ENCODE results near the gene OR2B6.

The OR2B6 gene

DNA sequence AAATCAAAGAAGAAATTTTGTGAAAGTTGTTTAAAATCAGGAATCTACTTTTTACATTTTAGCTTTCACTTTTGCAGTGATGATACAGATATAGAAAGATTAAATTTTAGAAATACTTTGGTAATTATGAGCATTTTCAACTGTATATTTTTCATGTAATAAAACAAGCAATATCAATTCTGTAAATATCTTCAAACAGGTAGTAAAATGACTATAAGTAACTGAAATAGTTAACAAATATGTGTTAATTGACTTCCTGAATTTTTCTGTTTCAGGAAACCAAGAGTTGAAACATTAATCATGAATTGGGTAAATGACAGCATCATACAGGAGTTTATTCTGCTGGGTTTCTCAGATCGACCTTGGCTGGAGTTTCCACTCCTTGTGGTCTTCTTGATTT is at the start of gene OR2B6:
Gene OR2B6, plus strand, starts transcription at position 301 of the 400 bp plus-strand sequence. Its CDS starts 0 bp downstream, at position 301.
- H4K20me1 ChIP-seq (ENCODE audit: insufficient read depth, low read length) = no peaks in the 10 kb centered on the region
- no peaks in the 10 kb centered on the region for H3K79me2 ChIP-seq (ENCODE audit: insufficient read depth, low read length)
- no peak within 1 kb of the TSS for H2AFZ ChIP-seq (ENCODE audit: low read length)
- no peak within 1 kb of the TSS for H3K27ac ChIP-seq (ENCODE audit: low read depth, low read length, poor library complexity, severe bottlenecking)
- no peaks in the 10 kb centered on the region for H3K36me3 ChIP-seq (ENCODE audit: insufficient read depth, low read length)
- no peak within 1 kb of the TSS for H3K4me2 ChIP-seq (ENCODE audit: low read length)
- H3K4me3 ChIP-seq (ENCODE audit: low read depth, low read length, poor library complexity, severe bottlenecking) = no peak within 1 kb of the TSS
- no peak for TF ChIP-seq EZH2 (IDR thresholded peaks at IDR 0.05; ENCODE audit: borderline replicate concordance, low read length)
- TF ChIP-seq, protein P1, sequence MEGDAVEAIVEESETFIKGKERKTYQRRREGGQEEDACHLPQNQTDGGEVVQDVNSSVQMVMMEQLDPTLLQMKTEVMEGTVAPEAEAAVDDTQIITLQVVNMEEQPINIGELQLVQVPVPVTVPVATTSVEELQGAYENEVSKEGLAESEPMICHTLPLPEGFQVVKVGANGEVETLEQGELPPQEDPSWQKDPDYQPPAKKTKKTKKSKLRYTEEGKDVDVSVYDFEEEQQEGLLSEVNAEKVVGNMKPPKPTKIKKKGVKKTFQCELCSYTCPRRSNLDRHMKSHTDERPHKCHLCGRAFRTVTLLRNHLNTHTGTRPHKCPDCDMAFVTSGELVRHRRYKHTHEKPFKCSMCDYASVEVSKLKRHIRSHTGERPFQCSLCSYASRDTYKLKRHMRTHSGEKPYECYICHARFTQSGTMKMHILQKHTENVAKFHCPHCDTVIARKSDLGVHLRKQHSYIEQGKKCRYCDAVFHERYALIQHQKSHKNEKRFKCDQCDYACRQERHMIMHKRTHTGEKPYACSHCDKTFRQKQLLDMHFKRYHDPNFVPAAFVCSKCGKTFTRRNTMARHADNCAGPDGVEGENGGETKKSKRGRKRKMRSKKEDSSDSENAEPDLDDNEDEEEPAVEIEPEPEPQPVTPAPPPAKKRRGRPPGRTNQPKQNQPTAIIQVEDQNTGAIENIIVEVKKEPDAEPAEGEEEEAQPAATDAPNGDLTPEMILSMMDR (IDR thresholded peaks at IDR 0.05; ENCODE audit: low read length) = no peak
- no peaks in the 10 kb centered on the region for H3F3A ChIP-seq (ENCODE audit: insufficient read depth, low read length)
- H3K9me2 ChIP-seq (ENCODE audit: low read depth, low read length) = no peaks in the 10 kb centered on the region
- H3K27me3 ChIP-seq (ENCODE audit: insufficient read depth, low read length) = no peaks in the 10 kb centered on the region
- no peak within 1 kb of the TSS for H3K9ac ChIP-seq (ENCODE audit: low read length)
- no peaks in the 10 kb centered on the region for H3K4me1 ChIP-seq (ENCODE audit: insufficient read depth, low read length, severe bottlenecking)
- no peaks in the 10 kb centered on the region for H3K9me3 ChIP-seq (ENCODE audit: low read length)

DNA sequence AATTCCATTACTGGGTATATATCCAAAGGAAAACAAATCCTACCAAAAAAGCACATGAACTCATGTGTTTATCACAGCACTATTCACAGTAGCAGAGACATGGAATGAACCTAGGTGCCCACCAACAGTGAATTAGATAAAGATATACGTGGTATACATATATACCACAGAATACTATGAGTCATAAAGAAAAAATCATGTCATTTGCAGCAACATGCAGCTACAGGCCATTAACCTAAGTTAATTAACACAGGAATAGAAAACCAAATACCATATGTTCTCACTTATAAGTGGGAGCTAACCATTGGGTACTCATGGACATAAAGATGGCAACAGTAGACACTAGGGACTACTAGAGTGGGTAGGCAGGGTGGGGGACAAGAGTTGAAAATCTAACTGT is 49.0 kb upstream of the OR2B6 start:
- Histone ChIP-seq H3K9ac (ENCODE audit: low read length) (no peak overlapping the region), H3F3A (ENCODE audit: insufficient read depth, low read length) (no peaks in the 10 kb centered on the region), H3K79me2 (ENCODE audit: insufficient read depth, low read length) (no peaks in the 10 kb centered on the region), H3K9me2 (ENCODE audit: low read depth, low read length) (no peaks in the 10 kb centered on the region), H3K4me2 (ENCODE audit: low read length) (no peak overlapping the region), H2AFZ (ENCODE audit: low read length) (no peak overlapping the region), H4K20me1 (ENCODE audit: insufficient read depth, low read length) (no peaks in the 10 kb centered on the region), H3K36me3 (ENCODE audit: insufficient read depth, low read length) (no peaks in the 10 kb centered on the region), H3K27me3 (ENCODE audit: insufficient read depth, low read length) (no peaks in the 10 kb centered on the region), H3K27ac (ENCODE audit: low read depth, low read length, poor library complexity, severe bottlenecking) (no peak overlapping the region), H3K4me3 (ENCODE audit: low read depth, low read length, poor library complexity, severe bottlenecking) (no peak overlapping the region), H3K9me3 (ENCODE audit: low read length) (no peaks in the 10 kb centered on the region), H3K4me1 (ENCODE audit: insufficient read depth, low read length, severe bottlenecking) (peaks cover 5% of the 10 kb centered on the region)
- no peak for TF ChIP-seq EZH2 (IDR thresholded peaks at IDR 0.05; ENCODE audit: borderline replicate concordance, low read length)
- TF ChIP-seq, protein P1 (IDR thresholded peaks at IDR 0.05; ENCODE audit: low read length) = no peak

DNA sequence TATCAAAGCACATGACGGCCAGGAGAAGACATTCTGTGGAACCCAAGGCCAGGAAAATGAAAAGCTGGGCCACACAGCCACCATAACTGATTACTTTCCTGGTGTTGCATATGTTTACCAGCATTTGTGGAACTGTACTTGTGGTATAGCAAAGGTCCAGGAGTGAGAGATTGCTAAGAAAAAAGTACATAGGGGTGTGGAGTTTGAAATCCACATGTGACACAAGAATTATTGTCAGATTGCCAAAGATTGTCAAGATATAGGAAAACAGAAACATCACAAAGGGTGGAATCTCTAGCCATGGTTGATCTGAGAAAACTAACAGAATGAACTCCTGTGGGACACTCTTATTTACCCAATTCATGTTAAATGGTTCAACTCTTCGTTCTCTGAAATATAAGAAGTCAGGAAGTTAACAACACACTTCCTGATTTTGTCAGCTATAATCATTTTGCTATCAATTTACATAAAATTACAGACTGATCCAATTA is 45.0 kb upstream of the OR2B6 start, which contains the start of gene OR2B2:
Gene OR2B2, minus strand, starts transcription at position 441 of the 491 bp plus-strand sequence. Its CDS starts 77 bp downstream, at position 364.
- Histone ChIP-seq H3K79me2 (ENCODE audit: insufficient read depth, low read length) (no peaks in the 10 kb centered on the region), H3K9me2 (ENCODE audit: low read depth, low read length) (no peaks in the 10 kb centered on the region), H2AFZ (ENCODE audit: low read length) (no peak within 1 kb of the TSS), H3K27ac (ENCODE audit: low read depth, low read length, poor library complexity, severe bottlenecking) (no peak within 1 kb of the TSS), H3K4me2 (ENCODE audit: low read length) (no peak within 1 kb of the TSS), H3F3A (ENCODE audit: insufficient read depth, low read length) (no peaks in the 10 kb centered on the region), H3K27me3 (ENCODE audit: insufficient read depth, low read length) (no peaks in the 10 kb centered on the region), H3K9ac (ENCODE audit: low read length) (no peak within 1 kb of the TSS), H3K9me3 (ENCODE audit: low read length) (no peaks in the 10 kb centered on the region), H3K4me3 (ENCODE audit: low read depth, low read length, poor library complexity, severe bottlenecking) (no peak within 1 kb of the TSS), H3K36me3 (ENCODE audit: insufficient read depth, low read length) (no peaks in the 10 kb centered on the region), H3K4me1 (ENCODE audit: insufficient read depth, low read length, severe bottlenecking) (no peaks in the 10 kb centered on the region), H4K20me1 (ENCODE audit: insufficient read depth, low read length) (no peaks in the 10 kb centered on the region)
- no peak for TF ChIP-seq EZH2 (IDR thresholded peaks at IDR 0.05; ENCODE audit: borderline replicate concordance, low read length)
- TF ChIP-seq, protein P1 (IDR thresholded peaks at IDR 0.05; ENCODE audit: low read length) = no peak

Measured in OCI-LY1 (cell line).